GM18508 (cell line): ENCODE results near the gene ANAPC2.

ENCODE experiments used
- ATAC-seq: cut with Tn5 transposase; IDR thresholded peaks from one replicate; pipeline ENCODE4 v1.9.1; 2021; ENCODE audit warnings: moderate number of reproducible peaks; ENCODE audit not compliant: insufficient read depth, unreplicated experiment

Gene ANAPC2

DNA sequence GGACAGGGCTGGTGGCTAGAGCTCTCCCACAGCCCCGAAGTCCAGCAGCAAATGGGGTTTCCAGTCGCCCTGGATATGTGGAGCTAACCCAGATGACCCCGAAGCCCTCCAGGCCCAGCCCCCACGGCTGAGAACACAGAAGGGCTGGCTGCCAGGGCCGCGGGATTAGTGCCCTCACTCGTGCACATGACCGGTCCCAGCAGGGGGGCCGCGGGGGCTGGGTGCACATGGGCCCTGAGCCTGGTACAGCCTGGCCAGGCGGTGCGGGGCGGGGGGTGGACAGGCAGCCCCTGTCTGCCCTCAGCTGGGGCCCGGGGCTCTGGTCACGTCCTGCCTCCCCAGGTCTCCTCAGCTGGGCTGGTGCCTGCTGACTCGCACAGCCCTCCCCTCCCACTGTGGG, 6.0 kb upstream of the ANAPC2 start:
- no peak for ATAC-seq

DNA sequence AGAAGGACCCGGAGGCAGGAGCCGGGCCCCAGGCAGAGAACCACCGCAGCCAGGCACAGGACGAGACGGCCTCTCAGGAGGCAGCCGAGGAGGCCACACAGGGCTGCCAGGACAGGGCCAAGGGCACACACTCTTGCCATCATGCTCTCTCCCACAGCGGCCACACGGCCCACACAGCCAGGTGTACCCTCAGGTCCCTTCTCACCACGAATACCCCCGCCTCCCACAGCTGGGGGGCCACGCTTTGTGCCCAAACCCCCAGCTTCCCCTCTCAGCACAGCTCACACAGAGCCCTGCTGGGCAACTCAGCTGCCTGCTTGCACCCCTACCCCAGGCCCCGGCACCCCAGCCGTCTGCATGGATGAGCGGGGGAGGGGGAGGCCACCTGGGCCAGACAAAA, 5.4 kb upstream of the ANAPC2 start:
- ATAC-seq: no peak

DNA sequence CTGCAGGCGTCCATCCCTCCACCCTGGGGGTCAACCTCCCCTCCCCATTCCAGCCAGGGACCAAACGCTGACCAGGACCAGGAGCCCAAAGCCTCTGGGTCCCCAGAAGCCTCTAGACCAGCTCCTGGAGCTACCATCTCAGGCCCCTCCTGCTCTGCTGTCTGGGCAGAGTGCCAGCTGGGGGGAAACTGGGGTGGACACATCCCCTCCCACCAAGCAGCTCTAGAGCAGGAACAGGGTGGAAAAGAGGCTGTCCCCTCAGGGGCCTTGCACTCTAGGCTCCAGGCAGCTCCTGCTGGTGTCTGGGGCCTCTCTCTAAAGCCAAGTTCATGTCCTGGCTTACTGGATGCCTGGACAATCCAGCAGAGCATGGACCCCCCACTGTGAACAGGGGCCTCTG, 4.5 kb upstream of the ANAPC2 start:
- no peak for ATAC-seq

DNA sequence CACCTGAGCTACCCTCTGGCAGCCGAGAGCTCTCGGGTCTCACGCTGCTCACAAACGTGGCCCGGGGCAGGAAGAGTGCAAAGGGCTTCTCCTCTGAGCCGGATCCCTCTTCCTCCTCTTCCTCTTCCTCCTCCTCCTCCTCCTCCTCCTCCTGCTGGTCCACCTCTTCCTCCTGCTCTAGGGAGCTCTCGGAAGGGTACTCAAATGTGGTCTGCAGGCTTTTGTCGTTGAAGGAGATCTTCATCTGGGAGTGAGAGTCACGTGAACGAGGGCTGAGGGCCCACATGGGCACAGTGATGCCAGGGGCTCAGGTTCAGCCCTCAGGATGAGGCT, 4.1 kb upstream of the ANAPC2 start:
- ATAC-seq: no peak

DNA sequence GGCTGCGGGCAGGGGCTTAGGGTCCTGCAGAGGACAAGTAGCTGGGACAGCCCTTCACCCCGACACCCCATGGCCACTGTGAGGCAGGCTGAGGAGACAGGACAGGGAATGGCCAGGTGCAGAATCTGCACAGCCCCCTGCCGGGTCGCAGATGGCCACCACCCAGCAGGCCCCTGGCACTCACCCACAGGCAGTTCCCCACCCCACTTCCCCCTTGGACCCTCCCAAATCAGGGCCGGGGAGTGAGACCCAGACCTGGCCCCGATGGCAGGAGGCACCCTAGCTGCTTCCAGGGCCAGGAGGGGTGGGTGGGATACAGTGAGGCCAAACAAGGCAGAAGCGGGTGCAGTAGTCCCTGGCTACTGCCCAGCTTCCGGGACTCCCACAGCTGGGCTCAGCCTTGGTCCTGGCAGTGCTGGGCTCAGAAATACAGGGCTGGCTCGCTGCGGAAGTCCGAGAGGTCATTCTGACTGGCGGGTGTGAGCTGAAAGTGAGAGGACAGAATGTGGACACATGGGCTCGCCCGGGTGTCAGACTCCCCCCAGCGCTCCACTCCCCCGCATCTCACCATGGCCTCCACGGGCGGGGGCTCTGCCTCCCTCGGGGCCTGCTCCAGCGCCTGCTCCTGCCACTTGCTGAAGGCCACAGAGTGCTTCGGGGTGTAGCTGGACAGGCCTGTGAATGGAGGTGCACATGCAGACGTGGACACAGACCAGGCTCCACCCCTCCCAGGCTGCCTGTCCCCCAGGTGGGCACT, 3.5 kb upstream of the ANAPC2 start:
- no peak for ATAC-seq

DNA sequence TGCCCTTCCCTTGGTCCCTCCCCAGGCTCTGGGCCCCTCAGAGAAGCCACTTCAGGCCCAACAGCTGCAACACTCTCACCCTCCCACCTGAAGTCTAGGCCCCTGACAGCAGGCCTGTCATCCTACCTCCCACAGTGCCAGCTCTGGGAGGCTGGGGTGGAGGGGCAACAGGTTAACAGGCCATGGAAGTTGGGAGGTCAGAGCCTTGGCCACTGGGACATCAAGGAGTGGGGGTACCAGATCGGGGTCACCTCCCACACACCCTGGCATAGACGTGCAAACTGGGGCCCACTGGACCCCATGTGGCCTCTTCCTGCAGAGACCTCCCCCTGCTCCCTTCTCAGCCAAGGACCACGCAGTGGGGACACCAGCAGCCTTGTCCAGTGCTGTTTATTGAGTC, 2.9 kb upstream of the ANAPC2 start:
- no peak for ATAC-seq

DNA sequence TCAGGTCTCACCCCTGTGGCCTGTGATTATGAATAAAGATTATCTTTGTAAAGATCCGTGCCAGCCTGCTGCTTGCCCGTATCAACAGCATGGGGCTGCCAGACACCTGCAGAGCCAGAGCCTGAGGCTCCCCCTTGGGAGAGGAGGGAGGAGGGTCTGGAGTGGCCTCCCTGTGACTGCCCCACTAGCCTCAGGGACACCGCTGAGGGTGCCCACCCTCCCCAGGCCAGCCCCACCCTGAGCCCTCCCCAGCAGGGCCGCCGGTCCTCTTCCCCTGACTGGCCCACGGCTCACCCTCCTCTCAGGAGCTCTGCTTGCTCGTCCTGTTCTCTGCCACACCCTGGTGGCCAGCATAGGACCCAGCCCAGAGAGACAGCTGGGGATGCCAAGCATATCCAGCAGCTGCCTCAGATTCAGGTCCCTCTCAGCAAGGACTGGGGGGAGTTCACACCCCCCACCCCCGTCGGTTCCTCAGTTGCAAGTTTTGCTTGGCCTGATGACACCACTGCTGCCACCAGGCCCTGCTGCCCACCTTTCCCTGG, 2.0 kb upstream of the ANAPC2 start:
- ATAC-seq: no peak

DNA sequence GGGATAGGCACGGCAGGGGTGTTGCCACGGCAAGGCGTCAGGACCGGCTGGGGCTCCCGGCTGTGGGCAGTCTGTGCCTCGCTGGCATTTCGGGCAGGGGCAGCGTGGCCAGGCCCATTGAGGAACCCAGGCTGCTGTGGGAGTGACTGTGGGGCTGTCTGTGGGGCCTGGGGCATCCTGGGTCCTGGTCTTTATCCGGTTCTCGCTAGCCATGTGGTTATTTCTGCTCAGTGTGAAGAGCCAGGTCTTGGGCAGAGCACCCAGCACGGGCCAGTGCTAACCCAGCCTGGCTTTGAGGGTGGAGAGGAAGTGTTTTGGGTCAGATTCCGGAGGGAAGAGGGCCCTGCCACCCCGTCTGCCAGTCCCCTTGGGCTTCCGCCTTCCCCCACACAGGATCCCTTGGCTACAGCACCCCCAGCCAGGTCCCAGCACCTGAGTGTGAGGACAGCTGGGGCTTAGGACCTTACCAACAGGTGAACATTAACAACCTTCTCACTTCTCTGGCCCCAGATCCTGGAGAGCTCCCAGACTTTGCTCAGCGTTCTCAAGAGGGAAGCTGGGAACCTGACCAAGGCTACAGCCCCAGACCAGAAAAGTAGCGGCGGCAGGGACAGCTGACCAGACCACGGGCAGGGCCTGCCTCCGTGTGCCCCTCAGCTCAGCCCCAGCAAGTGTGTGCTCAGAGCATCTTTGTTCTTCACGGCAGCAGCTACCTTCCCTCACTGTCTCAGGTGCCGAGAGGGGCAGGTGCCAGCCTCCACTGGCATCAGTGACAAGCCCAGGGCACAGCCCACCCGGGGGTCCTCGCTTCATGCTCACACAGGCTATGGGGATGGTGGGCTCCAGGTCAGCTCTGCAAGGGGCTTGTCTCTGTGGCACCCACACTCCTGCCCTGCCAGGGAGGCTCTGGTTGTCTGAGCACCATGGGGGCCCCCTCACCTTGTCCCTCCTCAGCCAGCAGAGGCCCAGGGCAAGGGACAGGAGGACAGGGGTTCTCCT, 1.2 kb upstream of the ANAPC2 start:
- no peak for ATAC-seq

DNA sequence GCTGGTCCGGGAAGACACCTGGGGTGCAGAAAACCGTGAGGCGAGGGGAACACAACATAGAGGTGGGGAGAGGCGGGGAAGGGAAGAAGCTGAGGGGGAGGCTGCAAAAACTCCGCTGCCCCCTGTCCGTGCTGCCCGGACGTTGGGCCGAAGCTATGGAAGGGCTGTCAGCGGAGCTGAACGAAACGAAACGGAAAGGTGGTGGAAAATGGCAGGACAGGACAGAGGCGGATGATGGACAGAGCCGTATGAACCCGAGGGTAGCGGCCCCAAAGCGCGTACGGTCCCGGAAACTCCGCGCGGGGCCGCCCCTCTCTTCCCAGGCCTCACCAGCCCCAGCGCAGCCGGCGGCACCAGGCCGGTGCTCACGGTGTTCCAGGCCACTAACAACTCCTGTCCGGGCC, 272 bp downstream of the ANAPC2 start:
- no peak for ATAC-seq

DNA sequence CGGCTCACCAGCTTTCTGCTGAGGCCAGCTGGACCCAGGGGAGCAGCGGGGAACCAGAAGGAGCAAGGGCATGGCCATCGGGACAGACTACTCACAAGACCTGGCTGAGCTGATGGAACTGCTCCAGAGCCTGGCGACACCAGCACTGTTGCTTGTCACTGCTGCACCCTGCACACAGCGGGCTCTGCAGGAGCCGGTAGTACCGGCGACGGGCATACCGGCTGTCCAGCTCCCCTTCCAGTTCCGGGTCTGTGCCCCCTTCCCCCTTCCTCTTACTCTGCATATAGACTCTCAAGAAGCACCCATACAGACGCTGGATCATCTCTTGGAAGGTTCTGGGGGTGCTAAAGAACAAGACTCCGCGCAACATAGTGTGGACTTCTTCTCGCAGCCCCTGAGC, 974 bp downstream of the ANAPC2 start:
- ATAC-seq: no peak

DNA sequence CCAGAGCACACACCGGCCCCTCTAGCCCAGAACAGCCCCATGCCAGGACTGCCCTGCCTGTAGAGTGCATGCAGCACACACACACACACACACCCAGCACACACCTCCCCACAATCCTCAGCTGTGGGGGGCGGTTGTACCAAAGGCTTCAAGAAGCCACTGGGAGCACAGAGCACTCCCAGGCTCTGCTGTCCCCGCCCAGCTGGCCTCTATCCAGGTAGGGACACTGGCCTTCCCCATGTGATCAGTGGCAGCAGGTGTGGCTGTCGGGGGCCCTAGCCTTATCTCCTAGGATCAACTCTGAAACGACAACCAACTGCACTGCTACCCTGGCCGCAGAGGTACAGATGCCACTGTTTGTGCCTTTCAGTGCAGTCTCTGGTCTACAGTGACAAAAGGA, 2.0 kb downstream of the ANAPC2 start:
- no peak for ATAC-seq

DNA sequence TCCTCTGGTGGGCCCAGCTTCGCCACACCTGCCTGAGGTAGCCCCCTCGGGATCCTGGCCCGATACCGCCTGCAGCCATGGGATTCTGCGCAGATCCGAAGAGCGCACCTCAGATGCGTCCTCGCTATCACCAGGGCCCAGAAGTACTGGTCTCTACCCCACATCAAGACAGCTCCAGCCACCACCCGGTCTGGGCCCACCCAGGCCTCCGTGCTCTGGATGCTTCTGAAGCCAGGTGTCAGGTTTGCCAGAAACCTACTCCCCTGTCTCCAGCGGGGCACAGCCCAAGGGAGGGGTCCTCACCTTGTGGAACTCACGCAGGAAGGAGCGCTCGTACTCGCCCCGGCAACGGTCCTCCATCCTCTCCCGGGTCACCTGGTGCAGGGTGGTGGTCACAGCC, 2.4 kb downstream of the ANAPC2 start:
- no peak for ATAC-seq

DNA sequence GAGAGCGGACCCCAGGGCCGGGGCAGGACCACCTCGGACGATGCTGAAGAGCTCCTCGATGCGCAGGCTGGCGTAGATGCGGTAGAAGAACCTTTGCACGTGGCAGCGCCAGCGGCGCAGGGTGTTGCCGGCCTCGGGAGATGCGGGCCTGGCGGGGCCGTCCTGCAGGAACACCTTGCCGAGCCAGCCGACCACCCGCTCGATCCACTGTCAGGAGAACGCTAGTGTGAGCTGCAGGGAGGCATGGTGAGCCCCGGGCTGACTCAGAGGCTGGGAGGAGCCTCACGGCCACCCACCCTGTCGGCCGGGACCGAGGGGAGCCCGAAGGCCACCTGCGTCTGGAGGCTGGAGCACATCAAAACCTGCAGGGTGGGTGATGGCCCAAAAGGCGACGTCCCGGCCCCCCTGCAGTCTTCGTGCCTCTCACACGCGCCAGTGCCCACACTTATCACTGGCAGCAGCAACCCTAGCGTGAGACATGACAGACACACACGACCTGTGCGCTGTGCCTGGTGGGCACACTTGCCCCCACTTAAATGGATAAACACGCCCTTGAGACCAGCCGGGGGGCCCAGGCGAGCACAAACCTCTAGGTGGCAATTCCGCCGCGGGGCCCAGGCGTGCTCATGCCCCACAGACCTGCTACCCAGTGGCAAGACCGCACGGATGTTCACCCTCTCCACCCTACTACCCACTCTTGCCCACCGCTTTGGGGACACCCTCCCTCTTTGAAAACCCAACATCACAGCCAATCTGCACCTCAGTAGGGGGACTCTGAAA, 3.3 kb downstream of the ANAPC2 start:
- ATAC-seq: no peak

DNA sequence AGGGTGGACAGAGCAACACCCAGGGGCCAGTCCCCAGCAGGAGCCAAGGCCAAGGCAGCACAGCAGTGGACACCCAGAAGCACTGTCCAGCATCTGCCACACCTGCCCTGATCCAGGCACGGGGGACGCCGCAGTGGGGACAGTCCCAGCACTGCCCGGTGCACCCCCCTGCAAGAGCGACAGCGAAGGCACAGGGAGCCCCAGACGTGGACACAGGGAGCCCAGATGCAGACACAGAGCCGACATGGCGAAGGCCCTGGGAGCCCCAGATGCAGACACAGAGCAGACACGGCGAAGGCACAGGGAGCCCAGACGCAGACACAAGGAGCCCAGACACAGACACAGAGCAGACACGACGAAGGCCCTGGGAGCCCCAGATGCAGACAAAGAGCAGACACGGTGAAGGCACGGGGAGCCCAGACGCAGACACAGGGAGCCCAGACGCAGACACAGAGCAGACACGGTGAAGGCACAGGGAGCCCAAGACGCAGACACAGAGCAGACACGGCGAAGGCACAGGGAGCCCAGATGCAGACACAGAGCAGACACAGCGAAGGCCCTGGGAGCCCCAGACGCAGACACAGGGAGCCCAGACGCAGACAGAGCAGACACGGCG, 4.3 kb downstream of the ANAPC2 start:
- no peak for ATAC-seq

DNA sequence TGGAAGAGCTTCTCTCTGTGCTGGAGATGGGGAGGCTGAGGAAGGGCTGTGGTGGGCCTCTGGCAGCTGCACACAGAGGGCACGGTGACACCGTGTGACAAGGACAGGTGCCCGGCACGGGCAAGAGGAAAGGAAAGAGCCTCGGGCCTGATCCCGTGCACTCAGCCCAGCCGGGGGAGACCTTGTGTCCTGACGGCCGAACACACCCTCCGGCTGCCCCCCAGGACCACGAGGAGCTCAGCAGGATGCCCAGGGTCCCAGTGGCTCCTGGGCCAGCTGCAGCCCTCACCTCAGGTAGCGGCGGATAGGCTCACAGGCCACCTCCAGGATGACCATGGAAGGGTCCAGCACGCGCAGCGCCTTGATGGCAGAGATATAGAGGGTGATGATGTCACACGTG, 5.5 kb downstream of the ANAPC2 start:
- ATAC-seq: no peak

DNA sequence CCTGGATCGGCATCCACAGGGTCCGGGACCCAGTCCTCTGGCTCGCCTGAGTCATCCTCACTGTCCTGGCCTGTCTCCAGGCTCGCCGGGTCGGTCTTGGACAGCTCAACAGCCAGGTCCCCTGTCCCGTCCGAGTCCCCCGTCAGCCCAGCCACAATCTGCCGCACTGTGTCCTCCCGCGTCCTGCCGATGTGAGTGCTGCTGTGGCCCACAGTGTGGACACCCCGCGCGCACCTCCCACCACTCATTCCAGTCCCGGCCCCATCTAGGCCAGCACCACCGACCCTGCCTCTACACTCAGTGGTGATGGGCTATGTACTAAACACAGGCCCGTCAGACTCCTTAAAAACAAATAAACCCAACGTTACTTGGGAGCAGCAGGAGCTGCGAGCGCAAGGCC, 6.7 kb downstream of the ANAPC2 start:
- ATAC-seq: no peak

DNA sequence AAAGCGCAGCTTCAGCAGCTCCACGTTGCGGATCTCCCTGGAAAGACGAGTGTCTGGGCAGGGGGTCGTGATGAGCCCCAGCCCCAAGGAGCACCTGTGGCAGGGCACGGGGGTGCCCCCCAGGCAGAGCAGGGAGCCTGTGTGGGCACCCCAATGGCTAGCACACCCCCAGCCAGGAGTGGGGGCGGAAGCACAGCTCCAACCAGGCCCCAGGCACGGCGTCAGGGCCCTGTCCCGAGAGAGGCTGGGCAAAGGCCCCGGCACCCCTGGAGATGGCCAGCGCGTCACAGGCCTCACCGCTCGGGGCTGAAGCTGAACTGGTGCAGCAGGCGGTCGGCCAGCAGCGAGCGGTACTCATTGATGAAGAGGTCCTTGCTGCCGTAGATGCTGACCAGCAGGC, 7.9 kb downstream of the ANAPC2 start:
- no peak for ATAC-seq

DNA sequence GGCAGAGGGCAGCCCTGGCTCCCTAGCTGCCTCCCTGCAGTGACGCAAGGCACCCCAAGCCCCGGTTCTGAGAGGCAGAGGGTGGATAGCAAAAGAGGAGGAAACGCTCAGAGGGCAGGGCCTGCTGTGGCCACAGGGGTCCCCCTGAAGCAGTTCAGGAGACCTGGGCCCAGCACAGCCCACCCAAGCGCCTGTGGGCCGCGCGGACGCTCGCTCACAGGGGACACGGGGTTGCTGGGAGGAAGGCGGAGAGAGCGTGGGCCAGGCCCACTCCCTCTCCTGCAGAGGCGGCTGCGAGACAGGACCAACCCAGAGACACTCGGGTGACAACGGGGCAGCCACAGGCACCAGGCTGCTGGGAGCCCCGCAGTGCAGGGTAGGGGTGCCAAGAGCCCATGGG, 8.6 kb downstream of the ANAPC2 start:
- ATAC-seq: no peak

DNA sequence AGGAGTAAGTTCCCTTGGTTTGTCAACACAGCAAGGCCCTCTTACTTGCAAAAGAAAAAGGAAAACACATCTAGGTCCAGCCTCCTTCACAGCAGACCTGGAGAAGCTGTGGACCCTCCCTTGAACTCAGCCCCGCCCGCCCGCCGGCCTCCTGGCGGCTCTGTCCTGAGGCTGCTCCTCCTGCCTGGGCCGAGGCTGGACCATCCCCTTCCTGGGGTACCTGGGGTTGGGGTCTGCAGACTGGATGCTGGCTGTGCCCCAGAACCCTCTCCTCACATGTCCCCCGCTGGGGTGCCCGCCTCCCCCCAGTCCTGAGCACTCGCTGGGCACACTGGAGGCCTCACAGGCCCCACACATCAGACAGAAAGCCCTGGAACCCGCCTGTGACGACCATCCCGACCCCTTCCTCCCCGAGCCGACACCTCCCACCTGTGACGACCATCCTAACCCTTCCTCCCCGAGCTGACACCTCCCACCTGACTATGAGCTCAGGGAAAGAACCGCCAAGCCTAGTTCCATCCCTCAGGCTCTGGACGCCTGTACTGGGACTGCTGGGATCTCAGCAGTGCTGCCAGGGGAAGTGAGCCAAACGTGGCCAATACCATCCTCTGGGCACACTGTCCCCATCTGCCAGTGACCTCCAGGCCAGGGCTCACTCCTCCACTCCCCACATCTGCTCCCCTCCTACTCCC, 9.3 kb downstream of the ANAPC2 start:
- no peak for ATAC-seq
